A549 (cell line): Measurements from ENCODE around the gene TMEM250. TPM values are rescaled to one million over a fixed set of nuclear protein-coding genes. Genes with fewer than 3 reads are reported as not detected.

Source experiments
- ATAC-seq, 2 experiments: fragments of 200-7000 bp in 1 of 2; fragments of >200 bp in 1 of 2; cut with Nextera tagmentation in 1 of 2; cut with Tn5 transposase in 1 of 2; 3 replicates each; pipeline versions ENCODE4 v1.8.0 to v1.9.1; 2018 to 2020; ENCODE audit warnings: mild to moderate bottlenecking in 1 of 2, moderate library complexity in 1 of 2
- CTCF ChIA-PET: fragments of 300-600 bp; sonication (Branson Sonifier 250); formaldehyde crosslinking; extraction: SDS; loops from one replicate; lab custom pipeline; 2021; ENCODE audit warnings: antibody characterized with exemption, inconsistent platforms; lab: Yijun Ruan, JAX
- POLR2A ChIA-PET: fragments of 350-600 bp; formaldehyde crosslinking; extraction: SDS; loops from one replicate; lab custom pipeline; 2021; ENCODE audit warnings: antibody characterized with exemption, inconsistent platforms; lab: Yijun Ruan, JAX
- DNase-seq, 2 experiments: peaks; one replicate each; pipeline versions ENCODE4 v3.0.0 to v3.0.0-alpha.2; 2011 to 2016; ENCODE audit warnings: low read depth in 1 of 2, low spot score in 1 of 2
- FAIRE-seq: peaks from 2 replicates; lab custom pipeline; 2011; peaks lifted over from hg19 to GRCh38; lab: Jason Lieb, UNC
- H3K27ac ChIP-seq, 2 experiments: fragments of >200 bp; sonication (Bioruptor Twin); formaldehyde crosslinking; 3 replicates each; pipeline ENCODE4 v1.5.1; 2016 to 2017
- H3K4me1 ChIP-seq: fragments of >200 bp; sonication (Bioruptor Twin); formaldehyde crosslinking; 3 replicates; pipeline ENCODE4 v1.6.1; 2016
- H3K4me2 ChIP-seq: fragments of >200 bp; sonication (Bioruptor Twin); formaldehyde crosslinking; 3 replicates; pipeline ENCODE4 v1.6.1; 2016
- H3K4me3 ChIP-seq: fragments of >200 bp; sonication (Bioruptor Twin); formaldehyde crosslinking; 3 replicates; pipeline ENCODE4 v1.5.1; 2016
- H3K9me3 ChIP-seq: fragments of >200 bp; sonication (Bioruptor Twin); formaldehyde crosslinking; 3 replicates; pipeline ENCODE4 v1.6.1; 2016
- BHLHE40 ChIP-seq: IDR thresholded peaks from 2 replicates; pipeline ENCODE4 v1.6.1; 2012; ENCODE audit warnings: low read depth, low read length, inconsistent platforms
- CBX8 ChIP-seq: fragments of 200-600 bp; sonication (generic); IDR thresholded peaks from 2 replicates; pipeline ENCODE4 v1.6.1; 2016
- CEBPB ChIP-seq, 2 experiments: fragments of >200 bp in 1 of 2; sonication (Bioruptor Twin) in 1 of 2; formaldehyde crosslinking in 1 of 2; IDR thresholded peaks; 2 replicates each; pipeline ENCODE4 v1.6.1; 2012 to 2016
- CHD2 ChIP-seq: fragments of 150-350 bp; IDR thresholded peaks from 2 replicates; pipeline ENCODE4 v1.6.1; 2014; ENCODE audit warnings: low read length; ENCODE audit not compliant: partially characterized antibody
- ELK1 ChIP-seq: fragments of 150-350 bp; IDR thresholded peaks from 2 replicates; pipeline ENCODE4 v1.6.1; 2014; ENCODE audit warnings: low read depth, mild to moderate bottlenecking, low read length
- EP300 ChIP-seq, 2 experiments: fragments of >200 bp; sonication (Bioruptor Twin); formaldehyde crosslinking; IDR thresholded peaks; 2 replicates in 1 of 2; 3 replicates in 1 of 2; pipeline ENCODE4 v1.6.1; 2016 to 2017
- ESRRA ChIP-seq: fragments of 150-350 bp; IDR thresholded peaks from 2 replicates; pipeline ENCODE4 v1.6.1; 2014; ENCODE audit warnings: mild to moderate bottlenecking, low read length, borderline replicate concordance
- FOXS1 ChIP-seq: fragments of 250-450 bp; sonication (Bioruptor Pico); IDR thresholded peaks from 2 replicates; pipeline ENCODE4 v1.5.0; 2020; ENCODE audit warnings: mild to moderate bottlenecking, moderate library complexity
- GATA3 ChIP-seq: IDR thresholded peaks from 2 replicates; pipeline ENCODE4 v1.6.1; 2012; ENCODE audit warnings: borderline replicate concordance
- HEYL ChIP-seq: fragments of 250-450 bp; sonication (Bioruptor Pico); IDR thresholded peaks from 2 replicates; pipeline ENCODE4 v1.8.0; 2021; ENCODE audit warnings: mild to moderate bottlenecking, moderate library complexity
- HOXA7 ChIP-seq: fragments of 250-450 bp; sonication (Bioruptor Pico); IDR thresholded peaks from 2 replicates; pipeline ENCODE4 v1.5.0; 2020; ENCODE audit warnings: mild to moderate bottlenecking, moderate library complexity
- JUN ChIP-seq, 2 experiments: fragments of >200 bp; sonication (Bioruptor Twin); formaldehyde crosslinking; IDR thresholded peaks; 2 replicates in 1 of 2; 3 replicates in 1 of 2; pipeline ENCODE4 v1.6.1; 2016 to 2017
- JUNB ChIP-seq: fragments of >200 bp; sonication (Bioruptor Twin); formaldehyde crosslinking; IDR thresholded peaks from 2 replicates; pipeline ENCODE4 v1.6.1; 2016
- KDM1A ChIP-seq: fragments of 200-600 bp; sonication (generic); IDR thresholded peaks from 2 replicates; pipeline ENCODE4 v1.6.1; 2016; ENCODE audit warnings: low read depth, mild to moderate bottlenecking
- MAZ ChIP-seq: fragments of 150-350 bp; IDR thresholded peaks from 2 replicates; pipeline ENCODE4 v1.6.1; 2014; ENCODE audit warnings: antibody characterized with exemption, low read depth, low read length, borderline replicate concordance
- NFE2L2 ChIP-seq: fragments of 150-350 bp; conservative IDR thresholded peaks from 2 replicates; pipeline ENCODE4 v1.6.1; 2014; ENCODE audit warnings: low read length
- PHF8 ChIP-seq: fragments of 200-600 bp; sonication (generic); IDR thresholded peaks from 2 replicates; pipeline ENCODE4 v1.6.1; 2016; ENCODE audit warnings: low read depth, mild to moderate bottlenecking, antibody characterized with exemption, moderate library complexity, borderline replicate concordance
- RAD21 ChIP-seq, 2 experiments: fragments of >200 bp in 1 of 2; sonication (Bioruptor Twin) in 1 of 2; formaldehyde crosslinking in 1 of 2; IDR thresholded peaks in 1 of 2; conservative IDR thresholded peaks in 1 of 2; 2 replicates in 1 of 2; 3 replicates in 1 of 2; pipeline ENCODE4 v1.6.1; 2012 to 2018; ENCODE audit warnings: inconsistent platforms in 1 of 2
- RCOR1 ChIP-seq: fragments of 150-350 bp; IDR thresholded peaks from 2 replicates; pipeline ENCODE4 v1.6.1; 2014; ENCODE audit warnings: antibody characterized with exemption, low read length, low read depth
- REST ChIP-seq: fragments of 200-600 bp; sonication (generic); IDR thresholded peaks from 2 replicates; pipeline ENCODE4 v1.6.1; 2016; ENCODE audit warnings: antibody characterized with exemption, mild to moderate bottlenecking, moderate library complexity
- RFX5 ChIP-seq: fragments of 450-650 bp; IDR thresholded peaks from 2 replicates; pipeline ENCODE4 v1.7.1; 2014; ENCODE audit warnings: antibody characterized with exemption, mild to moderate bottlenecking, moderate library complexity
- SMC3 ChIP-seq: fragments of >200 bp; sonication (Bioruptor Twin); formaldehyde crosslinking; IDR thresholded peaks from 3 replicates; pipeline ENCODE4 v1.6.1; 2018; ENCODE audit warnings: inconsistent platforms
- ZFP36 ChIP-seq: fragments of 450-650 bp; IDR thresholded peaks from 2 replicates; pipeline ENCODE4 v1.6.1; 2014; ENCODE audit warnings: borderline replicate concordance; ENCODE audit not compliant: partially characterized antibody
- WGBS: methylation state at CpG from one replicate; pipeline ENCODE4 v1.1.6; 2017; ENCODE audit errors: missing lambda C conversion rate; 5-methylcytosine and 5-hydroxymethylcytosine counted together
- polyA plus RNA-seq, 4 experiments: library from polyadenylated mRNA; depleted of rRNA in 3 of 4; stranded (reverse); fragments of >200 nt; fragmentation: RNase III in 1 of 4; extraction: RNeasy Plus Mini Kit Qiagen cat#74134 plus additional on column Dnase treatment in 1 of 4; gene quantifications; 2 replicates in 3 of 4; 3 replicates in 1 of 4; pipeline ENCODE4 v1.2.3, GENCODE V29; 2011 to 2017

Gene TMEM250
- polyA plus RNA-seq, 2 of the 4 experiments (the other 2 are of a cell fraction) = 13.0 to 35.2 TPM

GRCh38 chr9:136131629-136132511 lies 13.2 kb upstream of the TMEM250 start:
- POLR2A ChIA-PET = interaction anchor here (0.6 kb wide), 1 partner anchor 38 kb away, joined by 3 read pairs; no protein-coding TSS in a partner anchor
- FAIRE-seq = no peak
- 65% methylated on average over 13 of the region's 31 CpGs for WGBS

GRCh38 chr9:136129176-136129575 lies 10.5 kb upstream of the TMEM250 start:
- DNase-seq (no peak), FAIRE-seq (no peak), ATAC-seq (no peak)
- 54% methylated on average over 17 of the region's 17 CpGs for WGBS
- no peak overlapping the region for H3K4me2 ChIP-seq
- H3K4me3 ChIP-seq = no peak overlapping the region
- H3K4me1 ChIP-seq = peaks cover 8% of the 10 kb centered on the region; the same call in 2 of the 3 replicates
- no peak for TF ChIP-seq CEBPB (IDR thresholded peaks at IDR 0.05)
- no peak for TF ChIP-seq ESRRA
- TF ChIP-seq MAZ = no peak
- TF ChIP-seq CHD2 = no peak
- ChIA-PET POLR2A (no interaction called here), CTCF (interaction anchor here (0.8 to 1.9 kb wide), 3 partner anchors 10 to 189 kb away, joined by 3 to 7 read pairs (median 3); no protein-coding TSS in a partner anchor)
- no peaks in the 10 kb centered on the region for H3K9me3 ChIP-seq
- no peak overlapping the region for H3K27ac ChIP-seq

More at GRCh38 chr9:136131629-136132511, 13.2 kb upstream of the TMEM250 start:
- TF ChIP-seq REST (no peak), RAD21 (conservative IDR thresholded peaks at IDR 0.05 in 1 of 2, IDR thresholded peaks at IDR 0.05 in 1 of 2) (no peak), JUN (IDR thresholded peaks at IDR 0.05) (no peak), RCOR1 (no peak), ELK1 (no peak), RFX5 (no peak), ZFP36 (no peak), EP300 (IDR thresholded peaks at IDR 0.05) (no peak), FOXS1 (CRISPR knock-in tag) (no peak), SMC3 (no peak), HOXA7 (CRISPR knock-in tag) (no peak)
- TF ChIP-seq, all 56 proteins: peak for 0
- CTCF ChIA-PET = interaction anchor here (1.4 to 3.9 kb wide), 5 partner anchors 11 to 151 kb away, joined by 4 to 17 read pairs (median 6); no protein-coding TSS in a partner anchor
- Histone ChIP-seq H3K4me2 (no peak overlapping the region), H3K4me3 (no peak overlapping the region), H3K4me1 (peaks cover 8% of the 10 kb centered on the region; the same call in 2 of the 3 replicates), H3K27ac (no peak overlapping the region), H3K9me3 (no peaks in the 10 kb centered on the region)
- ATAC-seq (peak; percentile 4 to 13; a peak in 3 of 6 replicates), DNase-seq (no peak)

- whole genome bisulfite sequencing = 74% methylated on average over 11 of the region's 17 CpGs
- DNase-seq = no peak
- no peaks in the 10 kb centered on the region for H3K9me3 ChIP-seq
- ChIA-PET POLR2A (no interaction called here), CTCF (interaction anchor here (0.8 to 1.9 kb wide), 3 partner anchors 10 to 188 kb away, joined by 3 to 7 read pairs (median 3); no protein-coding TSS in a partner anchor)
- no peak for ATAC-seq
- no peak for FAIRE-seq
- TF ChIP-seq KDM1A (no peak), SMC3 (no peak), CBX8 (no peak), NFE2L2 (no peak), GATA3 (no peak), RCOR1 (no peak), ELK1 (no peak), ZFP36 (no peak), JUNB (no peak), HEYL (CRISPR knock-in tag) (no peak), PHF8 (no peak), BHLHE40 (no peak)
- H3K4me2 ChIP-seq = no peak overlapping the region
- H3K4me1 ChIP-seq = peaks cover 3% of the 10 kb centered on the region; the same call in 2 of the 3 replicates
- H3K27ac ChIP-seq = no peak overlapping the region
- H3K4me3 ChIP-seq = no peak overlapping the region
These were observed 9.8 kb upstream of the TMEM250 start for GRCh38 chr9:136128436-136128835.
